ENCODE results near the gene TRIM28.
"Not testable (repeated sequence)": the region's sequence is repeated elsewhere in the genome, so short reads cannot be mapped to it uniquely, and the experiment has no call there.

The TRIM28 gene

GRCh38 chr19:58521651-58522050 lies 22.2 kb upstream of the TRIM28 start:
- Histone ChIP-seq H3K27me3 (replicated peaks; ENCODE audit: control insufficient read depth, insufficient read depth, low read length) (no peaks in the 10 kb centered on the region), H3K36me3 (ENCODE audit: control insufficient read depth, insufficient read depth, low read length, severe bottlenecking) (peaks cover 7% of the 10 kb centered on the region), H3K4me1 (ENCODE audit: control insufficient read depth, insufficient read depth, low read length) (peaks cover 18% of the 10 kb centered on the region), H3K4me3 (ENCODE audit: low read length) (no peak overlapping the region), H3K9ac (ENCODE audit: low read length) (peak overlapping the region; percentile 34), H3K9me3 (ENCODE audit: control insufficient read depth, low read length) (no peaks in the 10 kb centered on the region)
- DNase-seq (ENCODE audit: low read depth) = no peak

GRCh38 chr19:58522709-58523108 lies 21.2 kb upstream of the TRIM28 start:
- Histone ChIP-seq H3K27me3 (replicated peaks; ENCODE audit: control insufficient read depth, insufficient read depth, low read length) (no peaks in the 10 kb centered on the region), H3K36me3 (ENCODE audit: control insufficient read depth, insufficient read depth, low read length, severe bottlenecking) (no peaks in the 10 kb centered on the region), H3K4me1 (ENCODE audit: control insufficient read depth, insufficient read depth, low read length) (peaks cover 18% of the 10 kb centered on the region), H3K9me3 (ENCODE audit: control insufficient read depth, low read length) (no peaks in the 10 kb centered on the region), H3K4me3 (ENCODE audit: low read length) (no peak overlapping the region), H3K9ac (ENCODE audit: low read length) (no peak overlapping the region)
- no peak for DNase-seq (ENCODE audit: low read depth)

- Histone ChIP-seq H3K4me3 (ENCODE audit: low read length) (no peak overlapping the region), H3K9ac (ENCODE audit: low read length) (no peak overlapping the region), H3K36me3 (ENCODE audit: control insufficient read depth, insufficient read depth, low read length, severe bottlenecking) (no peaks in the 10 kb centered on the region), H3K9me3 (ENCODE audit: control insufficient read depth, low read length) (no peaks in the 10 kb centered on the region), H3K27me3 (replicated peaks; ENCODE audit: control insufficient read depth, insufficient read depth, low read length) (peaks cover 31% of the 10 kb centered on the region), H3K4me1 (ENCODE audit: control insufficient read depth, insufficient read depth, low read length) (no peaks in the 10 kb centered on the region)
- no peak for DNase-seq (ENCODE audit: low read depth)
Measured at GRCh38 chr19:58529405-58529804, 14.5 kb upstream of the TRIM28 start.

GRCh38 chr19:58531034-58531840 lies 12.6 kb upstream of the TRIM28 start:
- Histone ChIP-seq H3K4me3 (ENCODE audit: low read length) (no peak overlapping the region), H3K9me3 (ENCODE audit: control insufficient read depth, low read length) (no peaks in the 10 kb centered on the region), H3K9ac (ENCODE audit: low read length) (no peak overlapping the region), H3K36me3 (ENCODE audit: control insufficient read depth, insufficient read depth, low read length, severe bottlenecking) (no peaks in the 10 kb centered on the region), H3K4me1 (ENCODE audit: control insufficient read depth, insufficient read depth, low read length) (no peaks in the 10 kb centered on the region), H3K27me3 (replicated peaks; ENCODE audit: control insufficient read depth, insufficient read depth, low read length) (peaks cover 35% of the 10 kb centered on the region)
- DNase-seq (ENCODE audit: low read depth) = no peak

GRCh38 chr19:58535857-58536256 lies 8.0 kb upstream of the TRIM28 start:
- Histone ChIP-seq H3K9me3 (ENCODE audit: control insufficient read depth, low read length) (no peaks in the 10 kb centered on the region), H3K36me3 (ENCODE audit: control insufficient read depth, insufficient read depth, low read length, severe bottlenecking) (no peaks in the 10 kb centered on the region), H3K27me3 (replicated peaks; ENCODE audit: control insufficient read depth, insufficient read depth, low read length) (peaks cover 49% of the 10 kb centered on the region), H3K4me1 (ENCODE audit: control insufficient read depth, insufficient read depth, low read length) (no peaks in the 10 kb centered on the region), H3K4me3 (ENCODE audit: low read length) (no peak overlapping the region), H3K9ac (ENCODE audit: low read length) (no peak overlapping the region)
- DNase-seq (ENCODE audit: low read depth) = no peak

GRCh38 chr19:58536852-58537798 lies 6.7 kb upstream of the TRIM28 start:
- no peak for DNase-seq (ENCODE audit: low read depth)
- no peaks in the 10 kb centered on the region for H3K9me3 ChIP-seq (ENCODE audit: control insufficient read depth, low read length)
- H3K9ac ChIP-seq (ENCODE audit: low read length) = no peak overlapping the region
- H3K27me3 ChIP-seq (replicated peaks; ENCODE audit: control insufficient read depth, insufficient read depth, low read length) = peaks cover 36% of the 10 kb centered on the region
- no peaks in the 10 kb centered on the region for H3K4me1 ChIP-seq (ENCODE audit: control insufficient read depth, insufficient read depth, low read length)
- no peaks in the 10 kb centered on the region for H3K36me3 ChIP-seq (ENCODE audit: control insufficient read depth, insufficient read depth, low read length, severe bottlenecking)
- H3K4me3 ChIP-seq (ENCODE audit: low read length) = no peak overlapping the region

- Histone ChIP-seq H3K9me3 (ENCODE audit: control insufficient read depth, low read length) (no peaks in the 10 kb centered on the region), H3K36me3 (ENCODE audit: control insufficient read depth, insufficient read depth, low read length, severe bottlenecking) (no peaks in the 10 kb centered on the region), H3K9ac (ENCODE audit: low read length) (no peak overlapping the region), H3K27me3 (replicated peaks; ENCODE audit: control insufficient read depth, insufficient read depth, low read length) (peaks cover 28% of the 10 kb centered on the region), H3K4me1 (ENCODE audit: control insufficient read depth, insufficient read depth, low read length) (no peaks in the 10 kb centered on the region), H3K4me3 (ENCODE audit: low read length) (no peak overlapping the region)
- DNase-seq (ENCODE audit: low read depth) = no peak
Measured at GRCh38 chr19:58538257-58539168, 5.4 kb upstream of the TRIM28 start.

- H3K9me3 ChIP-seq (ENCODE audit: control insufficient read depth, low read length); DNase-seq (ENCODE audit: low read depth); H3K4me3 ChIP-seq (ENCODE audit: low read length); H3K36me3 ChIP-seq (ENCODE audit: control insufficient read depth, insufficient read depth, low read length, severe bottlenecking); H3K9ac ChIP-seq (ENCODE audit: low read length); H3K4me1 ChIP-seq (ENCODE audit: control insufficient read depth, insufficient read depth, low read length): not testable (repeated sequence)
- H3K27me3 ChIP-seq (replicated peaks; ENCODE audit: control insufficient read depth, insufficient read depth, low read length) = peaks cover 23% of the 10 kb centered on the region
Measured at GRCh38 chr19:58539169-58539559, 4.7 kb upstream of the TRIM28 start.

GRCh38 chr19:58542641-58543372 lies 1.1 kb upstream of the TRIM28 start:
- H3K9ac ChIP-seq (ENCODE audit: low read length); H3K27me3 ChIP-seq (replicated peaks; ENCODE audit: control insufficient read depth, insufficient read depth, low read length); H3K9me3 ChIP-seq (ENCODE audit: control insufficient read depth, low read length); H3K4me3 ChIP-seq (ENCODE audit: low read length); H3K36me3 ChIP-seq (ENCODE audit: control insufficient read depth, insufficient read depth, low read length, severe bottlenecking); DNase-seq (ENCODE audit: low read depth): not testable (repeated sequence)
- peaks cover 17% of the 10 kb centered on the region for H3K4me1 ChIP-seq (ENCODE audit: control insufficient read depth, insufficient read depth, low read length)

- Histone ChIP-seq H3K9me3 (ENCODE audit: control insufficient read depth, low read length) (no peaks in the 10 kb centered on the region), H3K36me3 (ENCODE audit: control insufficient read depth, insufficient read depth, low read length, severe bottlenecking) (peaks cover 27% of the 10 kb centered on the region), H3K27me3 (replicated peaks; ENCODE audit: control insufficient read depth, insufficient read depth, low read length) (peaks cover 4% of the 10 kb centered on the region), H3K4me3 (ENCODE audit: low read length) (peak overlapping the region; percentile 95), H3K4me1 (ENCODE audit: control insufficient read depth, insufficient read depth, low read length) (peaks cover 17% of the 10 kb centered on the region), H3K9ac (ENCODE audit: low read length) (peak overlapping the region; percentile 95)
- peak; percentile 81 for DNase-seq (ENCODE audit: low read depth)
Measured at GRCh38 chr19:58544591-58545285, 874 bp downstream of the TRIM28 start.
